ENCODE results near the gene ZFX.

The ZFX gene

GRCh38 chrX:24203072-24203808 lies 53.7 kb downstream of the ZFX start:
- no peak for DNase-seq

- no peak for DNase-seq
Observed at GRCh38 chrX:24204331-24204730, 54.8 kb downstream of the ZFX start.

- DNase-seq: no peak
Observed at GRCh38 chrX:24204958-24205357, 55.4 kb downstream of the ZFX start.

- DNase-seq: no peak
Observed at GRCh38 chrX:24207826-24208225, 58.3 kb downstream of the ZFX start.

GRCh38 chrX:24208496-24209240 lies 59.1 kb downstream of the ZFX start:
- no peak for DNase-seq

- no peak for DNase-seq
Observed at GRCh38 chrX:24210190-24210589, 60.7 kb downstream of the ZFX start.

- peak; percentile 2 for DNase-seq
Observed at GRCh38 chrX:24214568-24214967, 65.0 kb downstream of the ZFX start.

GRCh38 chrX:24215272-24215671 lies 65.7 kb downstream of the ZFX start:
- DNase-seq: no peak

- no peak for DNase-seq
Observed at GRCh38 chrX:24216037-24216436, 66.5 kb downstream of the ZFX start.

- no peak for DNase-seq
Observed at GRCh38 chrX:24216827-24217226, 67.3 kb downstream of the ZFX start.

- DNase-seq: no peak
Observed at GRCh38 chrX:24219320-24219719, 69.8 kb downstream of the ZFX start.

- no peak for DNase-seq
Observed at GRCh38 chrX:24221872-24222271, 72.3 kb downstream of the ZFX start.

GRCh38 chrX:24225265-24225664 lies 75.7 kb downstream of the ZFX start:
- no peak for DNase-seq

GRCh38 chrX:24226176-24226575 lies 76.6 kb downstream of the ZFX start:
- no peak for DNase-seq

GRCh38 chrX:24228596-24228995 lies 79.1 kb downstream of the ZFX start:
- DNase-seq: no peak

- no peak for DNase-seq
Observed at GRCh38 chrX:24229400-24229879, 79.9 kb downstream of the ZFX start.

GRCh38 chrX:24229976-24230375 lies 80.4 kb downstream of the ZFX start:
- DNase-seq: no peak

GRCh38 chrX:24231131-24231540 lies 81.6 kb downstream of the ZFX start:
- DNase-seq: no peak

- DNase-seq: no peak
Observed at GRCh38 chrX:24231641-24232179, 82.2 kb downstream of the ZFX start.

- no peak for DNase-seq
Observed at GRCh38 chrX:24232796-24233195, 83.3 kb downstream of the ZFX start.

- DNase-seq: no peak
Observed at GRCh38 chrX:24235084-24235710, 85.7 kb downstream of the ZFX start.

GRCh38 chrX:24241822-24242648 lies 92.5 kb downstream of the ZFX start:
- no peak for DNase-seq
